ENCODE results near the gene SLC22A5. TPM values are rescaled to one million over a fixed set of nuclear protein-coding genes. Genes with fewer than 3 reads are reported as not detected.

SLC22A5 gene
- total and polyA plus RNA-seq, 2 donors (not counting 3 experiments of a cell fraction or from before 2014, with no cell fraction given): 3.6 to 9.3 TPM

- intact Hi-C loops (cut with micrococcal nuclease): loop anchor here (2.0 kb wide), 1 partner anchor 95 kb away; no protein-coding TSS in a partner anchor
- no peak overlapping the region for H2AFZ ChIP-seq (ENCODE audit: low read depth, low read length)
- POLR2A ChIA-PET: interaction anchor here (0.6 to 0.8 kb wide), 2 partner anchors 74 to 153 kb away, joined by 3 to 6 read pairs; partner anchors contain the start of gene SLC22A4
Observed at GRCh38 chr5:132368186-132368585, 1.3 kb upstream of the SLC22A5 start.

More at GRCh38 chr5:132368186-132368585, 1.3 kb upstream of the SLC22A5 start:
- Histone ChIP-seq H3K4me1 (ENCODE audit: control insufficient read depth, extremely low read depth, insufficient read depth, low read length) (peaks cover 5% of the 10 kb centered on the region), H3K4me2 (ENCODE audit: insufficient read depth, low read length) (no peak overlapping the region), H3K9me1 (replicated peaks; ENCODE audit: control insufficient read depth, extremely low read depth, insufficient read depth, low read length) (no peaks in the 10 kb centered on the region), H3K27ac (ENCODE audit: insufficient read depth, low read depth, low read length) (no peak overlapping the region), H3K9ac (replicated peaks; ENCODE audit: extremely low read depth, insufficient read depth, low read length) (no peak overlapping the region), H3K9me3 (replicated peaks; ENCODE audit: control insufficient read depth, insufficient read depth, low read length) (no peaks in the 10 kb centered on the region), H3K4me3 (replicated peaks in 1 of 3; ENCODE audit: insufficient read depth in 1 of 3, low read depth in 1 of 3, low read length in 3 of 3) (no peak overlapping the region), H4K20me1 (replicated peaks; ENCODE audit: control insufficient read depth, extremely low read depth, insufficient read depth, low read length) (no peaks in the 10 kb centered on the region), H3K36me3 (ENCODE audit: control insufficient read depth in 2 of 2, extremely low read depth in 1 of 2, insufficient read depth in 2 of 2, low read length in 2 of 2) (no peaks in the 10 kb centered on the region), H3K27me3 (ENCODE audit: control insufficient read depth in 2 of 2, insufficient read depth in 2 of 2, low read length in 2 of 2) (no peaks in the 10 kb centered on the region), H3K79me2 (ENCODE audit: control insufficient read depth, insufficient read depth, low read length) (no peaks in the 10 kb centered on the region)
- no TSS peak for BruUV-seq (replicated peaks)
- CTCF ChIA-PET: interaction anchor here (0.8 to 4.7 kb wide), 7 partner anchors 10 to 188 kb away, joined by 3 to 32 read pairs (median 8); partner anchors contain the start of gene SLC22A4
- TF ChIP-seq POLR2AphosphoS5 (IDR thresholded peaks at IDR 0.05; ENCODE audit: insufficient read depth, low read depth, low read length) (no peak), POLR2A (IDR thresholded peaks at IDR 0.05; ENCODE audit: low read depth, low read length) (no peak), MYC (IDR thresholded peaks at IDR 0.05; ENCODE audit: low read depth, low read length) (no peak), JUN (IDR thresholded peaks at IDR 0.05; ENCODE audit: borderline replicate concordance, insufficient read depth, insufficient read length, low read depth) (no peak), GATA2 (IDR thresholded peaks at IDR 0.05; ENCODE audit: insufficient read depth, insufficient read length, low read depth, low read length) (no peak), EZH2 (IDR thresholded peaks at IDR 0.05; ENCODE audit: borderline replicate concordance, low read depth, low read length, severe bottlenecking) (no peak), FOS (IDR thresholded peaks at IDR 0.05; ENCODE audit: borderline replicate concordance, insufficient read depth, low read length) (no peak)
- TF ChIP-seq, protein P1, sequence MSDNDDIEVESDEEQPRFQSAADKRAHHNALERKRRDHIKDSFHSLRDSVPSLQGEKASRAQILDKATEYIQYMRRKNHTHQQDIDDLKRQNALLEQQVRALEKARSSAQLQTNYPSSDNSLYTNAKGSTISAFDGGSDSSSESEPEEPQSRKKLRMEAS (IDR thresholded peaks at IDR 0.05; ENCODE audit: insufficient read depth, insufficient read length): no peak
- TF ChIP-seq, protein P2, sequence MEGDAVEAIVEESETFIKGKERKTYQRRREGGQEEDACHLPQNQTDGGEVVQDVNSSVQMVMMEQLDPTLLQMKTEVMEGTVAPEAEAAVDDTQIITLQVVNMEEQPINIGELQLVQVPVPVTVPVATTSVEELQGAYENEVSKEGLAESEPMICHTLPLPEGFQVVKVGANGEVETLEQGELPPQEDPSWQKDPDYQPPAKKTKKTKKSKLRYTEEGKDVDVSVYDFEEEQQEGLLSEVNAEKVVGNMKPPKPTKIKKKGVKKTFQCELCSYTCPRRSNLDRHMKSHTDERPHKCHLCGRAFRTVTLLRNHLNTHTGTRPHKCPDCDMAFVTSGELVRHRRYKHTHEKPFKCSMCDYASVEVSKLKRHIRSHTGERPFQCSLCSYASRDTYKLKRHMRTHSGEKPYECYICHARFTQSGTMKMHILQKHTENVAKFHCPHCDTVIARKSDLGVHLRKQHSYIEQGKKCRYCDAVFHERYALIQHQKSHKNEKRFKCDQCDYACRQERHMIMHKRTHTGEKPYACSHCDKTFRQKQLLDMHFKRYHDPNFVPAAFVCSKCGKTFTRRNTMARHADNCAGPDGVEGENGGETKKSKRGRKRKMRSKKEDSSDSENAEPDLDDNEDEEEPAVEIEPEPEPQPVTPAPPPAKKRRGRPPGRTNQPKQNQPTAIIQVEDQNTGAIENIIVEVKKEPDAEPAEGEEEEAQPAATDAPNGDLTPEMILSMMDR (IDR thresholded peaks at IDR 0.05; ENCODE audit: extremely low read depth in 1 of 2, insufficient read depth in 1 of 2, low read depth in 1 of 2, low read length in 2 of 2): no peak
- DNase-seq (ENCODE audit: low read depth, low spot score) (no peak), FAIRE-seq (no peak)
- dilution Hi-C loops (cut with MboI; ENCODE audit: extremely low pct_ligation_motif_present, low sequenced_read_pairs): no loop called here
